ENCODE data around the gene MTARC2. TPM values are rescaled to one million over a fixed set of nuclear protein-coding genes. Genes with fewer than 3 reads are reported as not detected.

The MTARC2 gene
- total and polyA plus RNA-seq, 10 of the 15 experiments (the other 5 are each of a cell fraction or from before 2014, with no cell fraction given), result 1.9 to 5.5 (median 3.3) TPM

GRCh38 chr1:220776720-220777326 lies 28.7 kb downstream of the MTARC2 start:
- peak; percentile 61; the same call in 1 of the 2 replicates for TF ChIP-seq RB1 (IDR thresholded peaks at IDR 0.05; ENCODE audit: borderline replicate concordance)
- TF ChIP-seq, protein P1, sequence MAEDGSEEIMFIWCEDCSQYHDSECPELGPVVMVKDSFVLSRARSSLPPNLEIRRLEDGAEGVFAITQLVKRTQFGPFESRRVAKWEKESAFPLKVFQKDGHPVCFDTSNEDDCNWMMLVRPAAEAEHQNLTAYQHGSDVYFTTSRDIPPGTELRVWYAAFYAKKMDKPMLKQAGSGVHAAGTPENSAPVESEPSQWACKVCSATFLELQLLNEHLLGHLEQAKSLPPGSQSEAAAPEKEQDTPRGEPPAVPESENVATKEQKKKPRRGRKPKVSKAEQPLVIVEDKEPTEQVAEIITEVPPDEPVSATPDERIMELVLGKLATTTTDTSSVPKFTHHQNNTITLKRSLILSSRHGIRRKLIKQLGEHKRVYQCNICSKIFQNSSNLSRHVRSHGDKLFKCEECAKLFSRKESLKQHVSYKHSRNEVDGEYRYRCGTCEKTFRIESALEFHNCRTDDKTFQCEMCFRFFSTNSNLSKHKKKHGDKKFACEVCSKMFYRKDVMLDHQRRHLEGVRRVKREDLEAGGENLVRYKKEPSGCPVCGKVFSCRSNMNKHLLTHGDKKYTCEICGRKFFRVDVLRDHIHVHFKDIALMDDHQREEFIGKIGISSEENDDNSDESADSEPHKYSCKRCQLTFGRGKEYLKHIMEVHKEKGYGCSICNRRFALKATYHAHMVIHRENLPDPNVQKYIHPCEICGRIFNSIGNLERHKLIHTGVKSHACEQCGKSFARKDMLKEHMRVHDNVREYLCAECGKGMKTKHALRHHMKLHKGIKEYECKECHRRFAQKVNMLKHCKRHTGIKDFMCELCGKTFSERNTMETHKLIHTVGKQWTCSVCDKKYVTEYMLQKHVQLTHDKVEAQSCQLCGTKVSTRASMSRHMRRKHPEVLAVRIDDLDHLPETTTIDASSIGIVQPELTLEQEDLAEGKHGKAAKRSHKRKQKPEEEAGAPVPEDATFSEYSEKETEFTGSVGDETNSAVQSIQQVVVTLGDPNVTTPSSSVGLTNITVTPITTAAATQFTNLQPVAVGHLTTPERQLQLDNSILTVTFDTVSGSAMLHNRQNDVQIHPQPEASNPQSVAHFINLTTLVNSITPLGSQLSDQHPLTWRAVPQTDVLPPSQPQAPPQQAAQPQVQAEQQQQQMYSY (CRISPR knock-in tag; IDR thresholded peaks at IDR 0.05), result no peak
- TF ChIP-seq EZH2 (IDR thresholded peaks at IDR 0.05; ENCODE audit: borderline replicate concordance, control insufficient read depth, low read depth, low read length), result no peak
- peak; percentile 86 for TF ChIP-seq RAD21 (IDR thresholded peaks at IDR 0.05; ENCODE audit: insufficient read depth, low read depth, low read length)
- no peak for TF ChIP-seq GATAD2B (conservative IDR thresholded peaks at IDR 0.05; ENCODE audit: low read depth)
- TF ChIP-seq YY1 (IDR thresholded peaks at IDR 0.05; ENCODE audit: low read depth, low read length), result peak; percentile 57; the same call in 1 of the 2 replicates
- TF ChIP-seq HCFC1 (IDR thresholded peaks at IDR 0.05; ENCODE audit: low read length), result no peak
- TF ChIP-seq, protein P2, sequence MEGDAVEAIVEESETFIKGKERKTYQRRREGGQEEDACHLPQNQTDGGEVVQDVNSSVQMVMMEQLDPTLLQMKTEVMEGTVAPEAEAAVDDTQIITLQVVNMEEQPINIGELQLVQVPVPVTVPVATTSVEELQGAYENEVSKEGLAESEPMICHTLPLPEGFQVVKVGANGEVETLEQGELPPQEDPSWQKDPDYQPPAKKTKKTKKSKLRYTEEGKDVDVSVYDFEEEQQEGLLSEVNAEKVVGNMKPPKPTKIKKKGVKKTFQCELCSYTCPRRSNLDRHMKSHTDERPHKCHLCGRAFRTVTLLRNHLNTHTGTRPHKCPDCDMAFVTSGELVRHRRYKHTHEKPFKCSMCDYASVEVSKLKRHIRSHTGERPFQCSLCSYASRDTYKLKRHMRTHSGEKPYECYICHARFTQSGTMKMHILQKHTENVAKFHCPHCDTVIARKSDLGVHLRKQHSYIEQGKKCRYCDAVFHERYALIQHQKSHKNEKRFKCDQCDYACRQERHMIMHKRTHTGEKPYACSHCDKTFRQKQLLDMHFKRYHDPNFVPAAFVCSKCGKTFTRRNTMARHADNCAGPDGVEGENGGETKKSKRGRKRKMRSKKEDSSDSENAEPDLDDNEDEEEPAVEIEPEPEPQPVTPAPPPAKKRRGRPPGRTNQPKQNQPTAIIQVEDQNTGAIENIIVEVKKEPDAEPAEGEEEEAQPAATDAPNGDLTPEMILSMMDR (IDR thresholded peaks at IDR 0.05 in 2 of 3, conservative IDR thresholded peaks at IDR 0.05 in 1 of 3; ENCODE audit: control insufficient read depth in 2 of 3, extremely low read depth in 1 of 3, insufficient read depth in 1 of 3, low read depth in 3 of 3, low read length in 3 of 3), result peak; percentile 92 to 96 (median 94)
- TF ChIP-seq, protein P3, sequence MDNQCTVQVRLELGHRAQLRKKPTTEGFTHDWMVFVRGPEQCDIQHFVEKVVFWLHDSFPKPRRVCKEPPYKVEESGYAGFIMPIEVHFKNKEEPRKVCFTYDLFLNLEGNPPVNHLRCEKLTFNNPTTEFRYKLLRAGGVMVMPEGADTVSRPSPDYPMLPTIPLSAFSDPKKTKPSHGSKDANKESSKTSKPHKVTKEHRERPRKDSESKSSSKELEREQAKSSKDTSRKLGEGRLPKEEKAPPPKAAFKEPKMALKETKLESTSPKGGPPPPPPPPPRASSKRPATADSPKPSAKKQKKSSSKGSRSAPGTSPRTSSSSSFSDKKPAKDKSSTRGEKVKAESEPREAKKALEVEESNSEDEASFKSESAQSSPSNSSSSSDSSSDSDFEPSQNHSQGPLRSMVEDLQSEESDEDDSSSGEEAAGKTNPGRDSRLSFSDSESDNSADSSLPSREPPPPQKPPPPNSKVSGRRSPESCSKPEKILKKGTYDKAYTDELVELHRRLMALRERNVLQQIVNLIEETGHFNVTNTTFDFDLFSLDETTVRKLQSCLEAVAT (IDR thresholded peaks at IDR 0.05), result 0 out of 2 replicates have a peak, but pooled peaks have one; percentile 19
- TF ChIP-seq SMARCA5 (IDR thresholded peaks at IDR 0.05), result peak; percentile 69; the same call in 1 of the 2 replicates
- no peak for TF ChIP-seq ETV6 (conservative IDR thresholded peaks at IDR 0.05 in 1 of 2, IDR thresholded peaks at IDR 0.05 in 1 of 2; ENCODE audit: borderline replicate concordance in 1 of 2, low read depth in 1 of 2)
- peak; percentile 84 for TF ChIP-seq SMC3 (IDR thresholded peaks at IDR 0.05; ENCODE audit: borderline replicate concordance, low read length)
- 0 out of 2 replicates have a peak, but pooled peaks have one; percentile 57 for TF ChIP-seq STAT1 (conservative IDR thresholded peaks at IDR 0.05)
- Histone ChIP-seq H3K9ac (ENCODE audit: control insufficient read depth, insufficient read depth, low read length) (no peak overlapping the region), H3K4me1 (ENCODE audit: control insufficient read depth, insufficient read depth, low read length) (no peaks in the 10 kb centered on the region), H3K36me3 (ENCODE audit: control insufficient read depth in 2 of 2, insufficient read depth in 2 of 2, low read length in 1 of 2) (no peaks in the 10 kb centered on the region), H3K27me3 (replicated peaks in 1 of 2; ENCODE audit: control insufficient read depth in 2 of 2, insufficient read depth in 2 of 2, low read length in 1 of 2) (no peaks in the 10 kb centered on the region), H3K79me2 (ENCODE audit: control insufficient read depth, insufficient read depth, low read length) (no peaks in the 10 kb centered on the region), H4K20me1 (ENCODE audit: control insufficient read depth, insufficient read depth) (no peaks in the 10 kb centered on the region), H3K4me3 (no peak overlapping the region), H3K27ac (ENCODE audit: control insufficient read depth, insufficient read depth) (no peak overlapping the region), H3K9me3 (replicated peaks; ENCODE audit: control insufficient read depth, insufficient read depth, low read length) (no peaks in the 10 kb centered on the region), H2AFZ (ENCODE audit: control insufficient read depth, low read depth, low read length) (no peak overlapping the region), H3K4me2 (ENCODE audit: control insufficient read depth, insufficient read depth) (no peak overlapping the region)
- no peak for DNase-seq (ENCODE audit: low read depth, low spot score)
- intact Hi-C loops (cut with micrococcal nuclease; ENCODE audit: unreplicated experiment), result loop anchor here (1.0 to 10.0 kb wide), 8 partner anchors 44 to 588 kb away; partner anchors contain the start of gene C1orf115
- ATAC-seq, result peak; percentile 93
- ChIA-PET CTCF (interaction anchor here (0.6 to 6.2 kb wide), 29 partner anchors 9 to 953 kb away, joined by 3 to 52 read pairs (median 6); partner anchors contain the start of genes C1orf115, MTARC1 and MTARC2), SMC1A (ENCODE audit: uncharacterized antibody, unreplicated experiment) (interaction anchor here (0.6 to 2.5 kb wide), 14 partner anchors 9 to 659 kb away, joined by 3 to 19 read pairs (median 4); no protein-coding TSS in a partner anchor), RAD21 (ENCODE audit: unreplicated experiment) (interaction anchor here (0.6 to 2.2 kb wide), 8 partner anchors 16 to 685 kb away, joined by 3 to 16 read pairs (median 4); no protein-coding TSS in a partner anchor), POLR2A (no interaction called here)
- peak; percentile 71 for FAIRE-seq
- in situ Hi-C loops (cut with MboI), result loop anchor here (5.0 to 10.0 kb wide), 2 partner anchors 92 to 480 kb away; no protein-coding TSS in a partner anchor
- no TSS peak for BruUV-seq (replicated peaks)
- WGBS (ENCODE audit: insufficient coverage, insufficient replicate concordance, low lambda C conversion rate, missing lambda C conversion rate), result 41% methylated on average over 19 of the region's 19 CpGs

Measured in GM12878 (cell line).